Fibroblast of villous mesenchyme (primary cell): ENCODE results near the gene USP9X. TPM values are rescaled to one million over a fixed set of nuclear protein-coding genes. Genes with fewer than 3 reads are reported as not detected.

Experiments used
- DNase-seq: peaks from one replicate; pipeline ENCODE4 v3.0.0-alpha.2; 2010; ENCODE audit warnings: low read depth
- H3K4me3 ChIP-seq: 2 replicates; pipeline ENCODE4 v1.5.1; 2011; ENCODE audit warnings: low read depth, mild to moderate bottlenecking, low read length
- total RNA-seq: library from RNA; depleted of rRNA; stranded (reverse); fragments of >200 nt; gene quantifications from 2 replicates; pipeline ENCODE4 v1.2.3, GENCODE V29; 2012
- TF ChIP-seq, protein P1 (sequence below): IDR thresholded peaks from 2 replicates; pipeline ENCODE4 v1.5.1; 2012; ENCODE audit warnings: low read depth, mild to moderate bottlenecking, low read length; ENCODE audit not compliant: insufficient read depth

The USP9X gene, protein sequence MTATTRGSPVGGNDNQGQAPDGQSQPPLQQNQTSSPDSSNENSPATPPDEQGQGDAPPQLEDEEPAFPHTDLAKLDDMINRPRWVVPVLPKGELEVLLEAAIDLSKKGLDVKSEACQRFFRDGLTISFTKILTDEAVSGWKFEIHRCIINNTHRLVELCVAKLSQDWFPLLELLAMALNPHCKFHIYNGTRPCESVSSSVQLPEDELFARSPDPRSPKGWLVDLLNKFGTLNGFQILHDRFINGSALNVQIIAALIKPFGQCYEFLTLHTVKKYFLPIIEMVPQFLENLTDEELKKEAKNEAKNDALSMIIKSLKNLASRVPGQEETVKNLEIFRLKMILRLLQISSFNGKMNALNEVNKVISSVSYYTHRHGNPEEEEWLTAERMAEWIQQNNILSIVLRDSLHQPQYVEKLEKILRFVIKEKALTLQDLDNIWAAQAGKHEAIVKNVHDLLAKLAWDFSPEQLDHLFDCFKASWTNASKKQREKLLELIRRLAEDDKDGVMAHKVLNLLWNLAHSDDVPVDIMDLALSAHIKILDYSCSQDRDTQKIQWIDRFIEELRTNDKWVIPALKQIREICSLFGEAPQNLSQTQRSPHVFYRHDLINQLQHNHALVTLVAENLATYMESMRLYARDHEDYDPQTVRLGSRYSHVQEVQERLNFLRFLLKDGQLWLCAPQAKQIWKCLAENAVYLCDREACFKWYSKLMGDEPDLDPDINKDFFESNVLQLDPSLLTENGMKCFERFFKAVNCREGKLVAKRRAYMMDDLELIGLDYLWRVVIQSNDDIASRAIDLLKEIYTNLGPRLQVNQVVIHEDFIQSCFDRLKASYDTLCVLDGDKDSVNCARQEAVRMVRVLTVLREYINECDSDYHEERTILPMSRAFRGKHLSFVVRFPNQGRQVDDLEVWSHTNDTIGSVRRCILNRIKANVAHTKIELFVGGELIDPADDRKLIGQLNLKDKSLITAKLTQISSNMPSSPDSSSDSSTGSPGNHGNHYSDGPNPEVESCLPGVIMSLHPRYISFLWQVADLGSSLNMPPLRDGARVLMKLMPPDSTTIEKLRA (N-terminal part only)
- 176 and 180 TPM in 2 replicates for total RNA-seq

DNA sequence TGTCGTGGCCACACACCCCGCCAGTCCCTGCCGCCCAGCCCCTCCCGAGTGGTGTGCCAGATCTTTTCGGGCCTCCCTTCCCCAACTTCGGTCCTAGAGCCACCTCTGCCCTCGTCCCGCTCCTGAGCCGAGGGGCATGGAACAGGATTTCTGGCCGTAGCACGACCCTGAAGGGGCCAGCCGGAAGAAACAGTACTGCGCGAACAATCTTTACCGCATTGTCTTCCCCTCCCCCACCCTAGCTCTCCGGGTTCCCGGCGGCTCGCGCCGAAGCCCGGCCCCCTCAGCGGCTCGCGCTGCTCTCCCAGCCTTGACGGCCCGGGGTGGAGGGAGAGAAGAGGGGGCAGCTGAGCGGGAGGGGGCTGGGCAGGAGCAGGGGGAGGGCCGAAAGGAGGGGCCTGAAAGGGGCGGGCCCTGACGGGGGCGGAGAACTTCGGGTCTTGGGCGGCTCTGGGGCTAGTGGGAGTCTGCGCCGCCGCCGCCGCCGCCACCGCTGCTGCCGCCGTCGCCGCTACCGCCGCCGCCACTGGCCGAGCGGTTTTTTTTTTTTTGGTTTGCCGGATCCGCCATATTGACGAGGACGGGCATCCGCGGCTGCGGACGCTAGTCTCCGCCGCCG, at the start of gene USP9X:
Gene USP9X, plus strand, starts transcription at position 553 of the 619 bp plus-strand sequence. CDS start 38,184 bp downstream, outside the sequence.
- TF ChIP-seq, protein P1, sequence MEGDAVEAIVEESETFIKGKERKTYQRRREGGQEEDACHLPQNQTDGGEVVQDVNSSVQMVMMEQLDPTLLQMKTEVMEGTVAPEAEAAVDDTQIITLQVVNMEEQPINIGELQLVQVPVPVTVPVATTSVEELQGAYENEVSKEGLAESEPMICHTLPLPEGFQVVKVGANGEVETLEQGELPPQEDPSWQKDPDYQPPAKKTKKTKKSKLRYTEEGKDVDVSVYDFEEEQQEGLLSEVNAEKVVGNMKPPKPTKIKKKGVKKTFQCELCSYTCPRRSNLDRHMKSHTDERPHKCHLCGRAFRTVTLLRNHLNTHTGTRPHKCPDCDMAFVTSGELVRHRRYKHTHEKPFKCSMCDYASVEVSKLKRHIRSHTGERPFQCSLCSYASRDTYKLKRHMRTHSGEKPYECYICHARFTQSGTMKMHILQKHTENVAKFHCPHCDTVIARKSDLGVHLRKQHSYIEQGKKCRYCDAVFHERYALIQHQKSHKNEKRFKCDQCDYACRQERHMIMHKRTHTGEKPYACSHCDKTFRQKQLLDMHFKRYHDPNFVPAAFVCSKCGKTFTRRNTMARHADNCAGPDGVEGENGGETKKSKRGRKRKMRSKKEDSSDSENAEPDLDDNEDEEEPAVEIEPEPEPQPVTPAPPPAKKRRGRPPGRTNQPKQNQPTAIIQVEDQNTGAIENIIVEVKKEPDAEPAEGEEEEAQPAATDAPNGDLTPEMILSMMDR = no peak
- H3K4me3 ChIP-seq = peak within 1 kb of the TSS; percentile 88
- peak; percentile 92 for DNase-seq

DNA sequence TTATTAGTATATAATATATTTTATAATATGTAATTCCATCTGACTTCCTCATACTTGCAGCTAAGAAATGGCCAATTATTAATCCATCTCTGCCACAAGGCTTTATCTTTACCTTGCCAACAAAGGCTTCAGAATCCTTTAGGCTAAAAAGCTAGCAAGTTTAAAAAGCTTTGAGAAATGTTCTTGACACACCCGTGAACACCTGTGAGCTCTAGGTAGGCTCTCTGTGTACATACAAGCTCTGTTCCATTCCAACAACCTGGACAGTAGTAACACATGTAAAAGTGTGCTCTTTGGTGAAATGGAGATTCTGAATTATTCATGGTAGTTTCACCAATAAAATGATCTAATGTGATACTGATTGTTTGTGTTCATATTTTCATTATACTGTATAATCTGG, 49.7 kb upstream of the USP9X start:
- H3K4me3 ChIP-seq = no peak overlapping the region
- TF ChIP-seq, protein P1 = no peak
- DNase-seq = no peak

DNA sequence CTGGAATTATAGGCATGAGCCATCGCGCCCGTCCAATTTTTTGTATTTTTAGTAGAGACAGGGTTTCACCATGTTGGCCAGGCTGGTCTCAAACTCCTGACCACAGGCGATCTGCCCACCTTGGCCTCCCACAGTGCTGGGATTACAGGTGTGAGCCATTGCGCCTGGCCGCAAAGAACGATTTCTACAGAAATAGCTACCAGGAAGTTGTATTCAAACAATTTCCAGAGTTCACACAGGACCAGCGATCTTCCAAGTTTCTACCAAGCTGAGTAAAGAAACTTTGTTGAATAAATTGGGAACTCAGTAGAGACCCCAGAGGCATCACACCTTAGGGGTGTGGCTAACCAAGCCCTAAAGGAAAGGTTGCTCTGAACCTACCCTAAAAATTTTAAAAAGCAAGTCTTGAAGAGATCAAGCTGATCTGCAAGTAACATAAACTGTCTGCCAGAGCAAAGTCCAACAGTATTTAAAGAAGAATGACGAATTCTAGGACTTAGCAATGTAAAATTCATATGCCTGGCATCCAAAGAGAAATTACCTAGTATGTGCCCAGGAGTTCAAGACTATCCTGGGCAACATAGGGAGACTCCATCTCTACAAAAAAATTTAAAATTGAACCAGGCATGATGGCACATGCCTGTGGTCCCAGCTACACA, 48.4 kb upstream of the USP9X start:
- TF ChIP-seq, protein P1 = no peak
- no peak for DNase-seq

DNA sequence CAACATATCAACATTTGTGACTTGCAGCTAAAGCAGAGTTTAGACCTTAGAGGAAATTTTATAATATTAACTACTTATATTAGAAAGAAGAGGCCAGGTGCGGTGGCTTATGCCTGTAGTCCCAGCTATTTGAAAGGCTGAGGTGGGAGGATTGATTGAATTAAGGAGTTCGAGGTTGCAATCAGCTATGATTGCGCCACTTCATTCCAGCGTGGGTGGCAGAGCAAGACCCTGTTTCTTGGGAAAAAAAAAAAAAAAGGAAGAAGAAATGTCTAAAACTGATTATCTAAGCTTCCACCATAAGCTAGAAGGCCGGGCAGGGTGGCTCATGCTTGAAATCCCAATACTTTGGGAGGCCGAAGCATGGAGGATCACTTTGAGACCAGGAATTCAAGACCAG, 42.0 kb upstream of the USP9X start:
- no peak overlapping the region for H3K4me3 ChIP-seq
- TF ChIP-seq, protein P1 = no peak
- DNase-seq = no peak

More for the DNA sequence above, 48.4 kb upstream of the USP9X start:
- no peak overlapping the region for H3K4me3 ChIP-seq

DNA sequence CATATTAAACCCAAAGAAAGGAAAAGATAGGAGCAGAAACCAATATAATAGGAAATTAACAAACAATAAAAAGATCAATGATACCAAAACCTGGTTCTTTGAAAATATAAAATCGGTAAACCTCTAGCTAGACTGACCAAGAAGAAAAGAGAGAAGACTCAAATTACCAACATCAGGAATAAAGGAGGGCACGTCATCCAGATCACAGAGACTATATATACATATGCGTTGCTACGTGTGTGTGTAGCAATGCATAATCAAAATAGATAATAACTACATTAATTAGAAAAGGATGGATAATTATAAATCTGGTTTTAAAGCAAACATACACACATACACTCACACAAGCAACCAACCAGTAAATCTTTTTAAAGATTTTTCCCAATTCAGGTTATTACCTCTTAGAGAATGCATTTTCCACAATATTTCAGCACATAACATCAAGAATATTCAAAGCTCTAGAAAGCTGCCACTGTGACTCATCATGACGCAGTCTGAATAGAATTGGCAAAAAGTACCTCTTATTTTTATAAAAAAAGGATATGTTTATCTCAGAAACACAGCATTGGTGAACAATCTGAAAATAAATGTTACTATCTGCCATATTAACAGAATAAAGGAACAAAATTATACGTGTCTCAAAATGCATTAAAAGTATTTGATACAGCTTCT, 41.4 kb upstream of the USP9X start:
- TF ChIP-seq, protein P1 = no peak
- peak; percentile 20 for DNase-seq
- H3K4me3 ChIP-seq = no peak overlapping the region
